NCI-H1417 (cell line): ENCODE data around the gene PHACTR1.
A peak's percentile ranks its signal among the peaks of the same experiment; 100 is the strongest.

Source experiments
- DNase-seq, 3 experiments: peaks; one replicate each; lab custom pipeline; 2025; lab: John Stamatoyannopoulos, UW

PHACTR1 gene

GRCh38 chr6:13026557-13026956, 310.0 kb downstream of the PHACTR1 start:
- DNase-seq = peak in 1 of 3 experiments; percentile 50

GRCh38 chr6:13027207-13027606, 310.6 kb downstream of the PHACTR1 start:
- no peak for DNase-seq

- DNase-seq = peak in 1 of 3 experiments; percentile 7
Measured at GRCh38 chr6:13030396-13030795, 313.8 kb downstream of the PHACTR1 start.

GRCh38 chr6:13032566-13032965, 316.0 kb downstream of the PHACTR1 start:
- no peak for DNase-seq

GRCh38 chr6:13033145-13033544, 316.6 kb downstream of the PHACTR1 start:
- no peak for DNase-seq

GRCh38 chr6:13034316-13034715, 317.7 kb downstream of the PHACTR1 start:
- no peak for DNase-seq

GRCh38 chr6:13035606-13036005, 319.0 kb downstream of the PHACTR1 start:
- no peak for DNase-seq

GRCh38 chr6:13038315-13038714, 321.7 kb downstream of the PHACTR1 start:
- DNase-seq = peak in 1 of 3 experiments; percentile 26

- peak in 2 of 3 experiments; percentile 8 to 12 for DNase-seq
Measured at GRCh38 chr6:13038741-13039190, 322.2 kb downstream of the PHACTR1 start.

GRCh38 chr6:13044390-13044789, 327.8 kb downstream of the PHACTR1 start:
- no peak for DNase-seq

- DNase-seq = no peak
Measured at GRCh38 chr6:13044896-13045295, 328.3 kb downstream of the PHACTR1 start.

- DNase-seq = no peak
Measured at GRCh38 chr6:13045676-13046075, 329.1 kb downstream of the PHACTR1 start.

- DNase-seq = no peak
Measured at GRCh38 chr6:13046084-13046483, 329.5 kb downstream of the PHACTR1 start.

- no peak for DNase-seq
Measured at GRCh38 chr6:13048113-13048512, 331.5 kb downstream of the PHACTR1 start.

GRCh38 chr6:13049666-13050254, 333.2 kb downstream of the PHACTR1 start:
- no peak for DNase-seq

- DNase-seq = no peak
Measured at GRCh38 chr6:13053006-13053461, 336.5 kb downstream of the PHACTR1 start.

- DNase-seq = no peak
Measured at GRCh38 chr6:13058051-13058450, 341.5 kb downstream of the PHACTR1 start.

GRCh38 chr6:13059026-13059425, 342.5 kb downstream of the PHACTR1 start:
- DNase-seq = no peak

GRCh38 chr6:13063300-13063918, 346.8 kb downstream of the PHACTR1 start:
- DNase-seq = no peak

GRCh38 chr6:13065581-13065980, 349.0 kb downstream of the PHACTR1 start:
- no peak for DNase-seq

GRCh38 chr6:13066050-13066449, 349.5 kb downstream of the PHACTR1 start:
- no peak for DNase-seq

- DNase-seq = no peak
Measured at GRCh38 chr6:13066820-13067219, 350.3 kb downstream of the PHACTR1 start.

- DNase-seq = no peak
Measured at GRCh38 chr6:13068586-13069210, 352.1 kb downstream of the PHACTR1 start.
